K562 (cell line): ENCODE results near the gene RBMXL2. TPM values are rescaled to one million over a fixed set of nuclear protein-coding genes. Genes with fewer than 3 reads are reported as not detected.

ENCODE experiments used
- ATAC-seq: fragments of 200-7000 bp; cut with Tn5 transposase; 3 replicates; pipeline ENCODE4 v1.9.1; 2020; ENCODE audit warnings: moderate library complexity
- BruUV-seq: library from RNA; stranded (reverse); fragments of 400-500 nt; replicated peaks from 2 replicates; lab custom pipeline; 2021; lab: Mats Ljungman, UMichigan
- CTCF ChIA-PET: fragments of 300-600 bp; formaldehyde crosslinking; extraction: SDS; loops from one replicate; lab custom pipeline; 2021; ENCODE audit warnings: low intra/inter-chr PET ratio; lab: Yijun Ruan, JAX
- POLR2A ChIA-PET: fragments of 300-600, 350-650 bp; sonication (Branson Sonifier 250); formaldehyde crosslinking; extraction: SDS; loops from one replicate; lab custom pipeline; 2021; ENCODE audit warnings: antibody characterized with exemption, inconsistent platforms; lab: Yijun Ruan, JAX
- DNase-seq, 4 experiments: peaks; one replicate each; pipeline versions ENCODE4 v3.0.0 to v3.0.0-alpha.2; 2011 to 2018; ENCODE audit warnings: low spot score in 3 of 4, mixed read lengths in 3 of 4; ENCODE audit errors: extremely low read depth in 1 of 4
- FAIRE-seq: peaks from 2 replicates; lab custom pipeline; 2011; peaks lifted over from hg19 to GRCh38; lab: Jason Lieb, UNC
- H2AFZ ChIP-seq: 2 replicates; pipeline ENCODE4 v1.6.0; 2011; ENCODE audit warnings: low read depth, low read length, control low read depth, inconsistent platforms
- H3K27ac ChIP-seq: fragments of 200-600 bp; 3 replicates; pipeline ENCODE4 v1.8.0; 2011; ENCODE audit warnings: low read depth, mild to moderate bottlenecking, control low read depth, inconsistent platforms, low read length, moderate library complexity, mixed read lengths; ENCODE audit errors: extremely low read depth
- H3K27me3 ChIP-seq, 2 experiments: fragments of 300-600 bp in 1 of 2; 2 replicates in 1 of 2; 3 replicates in 1 of 2; pipeline versions ENCODE4 v1.6.0 to v1.8.0; 2011; ENCODE audit warnings: inconsistent platforms in 2 of 2, low read length in 2 of 2, mild to moderate bottlenecking in 1 of 2, mixed read lengths in 1 of 2, moderate library complexity in 1 of 2; ENCODE audit not compliant: control insufficient read depth in 2 of 2, insufficient read depth in 2 of 2
- H3K36me3 ChIP-seq: fragments of 300-600 bp; 3 replicates; pipeline ENCODE4 v1.8.0; 2011; ENCODE audit warnings: mild to moderate bottlenecking, low read length, inconsistent platforms; ENCODE audit not compliant: control insufficient read depth, insufficient read depth
- H3K4me1 ChIP-seq, 2 experiments: fragments of 200-600 bp in 1 of 2; replicated peaks in 1 of 2; 2 replicates in 1 of 2; 3 replicates in 1 of 2; pipeline versions ENCODE4 v1.5.1 to v1.8.0; 2011; ENCODE audit warnings: inconsistent platforms in 2 of 2, low read length in 2 of 2, mild to moderate bottlenecking in 1 of 2, mixed read lengths in 1 of 2, moderate library complexity in 1 of 2; ENCODE audit not compliant: control insufficient read depth in 2 of 2, insufficient read depth in 2 of 2
- H3K4me2 ChIP-seq: 2 replicates; pipeline ENCODE4 v1.6.1; 2011; ENCODE audit warnings: low read length, control low read depth, inconsistent platforms, mixed read lengths; ENCODE audit not compliant: insufficient read depth
- H3K4me3 ChIP-seq: fragments of 200-600 bp; sonication (generic), shearing (Covaris generic); 2 replicates; pipeline ENCODE4 v1.5.1; 2016; ENCODE audit warnings: control low read depth, inconsistent platforms
- H3K79me2 ChIP-seq: fragments of 200-600 bp; 3 replicates; pipeline ENCODE4 v1.8.0; 2011; ENCODE audit warnings: low read length, inconsistent platforms; ENCODE audit not compliant: control insufficient read depth, insufficient read depth
- H3K9ac ChIP-seq, 2 experiments: 2 replicates each; pipeline versions ENCODE4 v1.6.0 to v1.6.1; 2011; ENCODE audit warnings: low read depth in 2 of 2, low read length in 2 of 2, control low read depth in 1 of 2, inconsistent platforms in 1 of 2, mild to moderate bottlenecking in 1 of 2, mixed read lengths in 1 of 2; ENCODE audit not compliant: insufficient read depth in 1 of 2
- H3K9me1 ChIP-seq: one replicate; pipeline ENCODE4 v1.6.0; 2011; ENCODE audit warnings: inconsistent platforms, mild to moderate bottlenecking, low read length, moderate library complexity; ENCODE audit not compliant: control insufficient read depth, insufficient read depth
- H3K9me3 ChIP-seq: replicated peaks from 2 replicates; pipeline ENCODE4 v1.5.1; 2011; ENCODE audit warnings: low read depth, low read length, inconsistent platforms; ENCODE audit not compliant: control insufficient read depth, insufficient read depth
- H4K20me1 ChIP-seq: replicated peaks from 2 replicates; pipeline ENCODE4 v1.6.1; 2011; ENCODE audit warnings: low read length, inconsistent platforms, mixed read lengths; ENCODE audit not compliant: control insufficient read depth, insufficient read depth
- DMBX1 ChIP-seq: fragments of 250-450 bp; sonication (Bioruptor Pico); IDR thresholded peaks from 2 replicates; pipeline ENCODE4 v1.8.0; 2022; ENCODE audit warnings: inconsistent platforms, mild to moderate bottlenecking, moderate library complexity, borderline replicate concordance
- GABPB2 ChIP-seq: fragments of 250-450 bp; sonication (Bioruptor Pico); conservative IDR thresholded peaks from 2 replicates; pipeline ENCODE4 v1.5.1; 2021; ENCODE audit warnings: mild to moderate bottlenecking
- HOXB6 ChIP-seq: fragments of 250-450 bp; sonication (Bioruptor Pico); IDR thresholded peaks from 2 replicates; pipeline ENCODE4 v1.5.1; 2022; ENCODE audit warnings: mild to moderate bottlenecking, borderline replicate concordance
- MAFK ChIP-seq: IDR thresholded peaks from 2 replicates; pipeline ENCODE4 v1.6.1; 2011; ENCODE audit warnings: low read length, improper control_type of control experiment
- POLR2A ChIP-seq: fragments of 450-650 bp; conservative IDR thresholded peaks from 2 replicates; pipeline ENCODE4 v1.6.1; 2016
- POLR2B ChIP-seq: fragments of 450-650 bp; IDR thresholded peaks from 2 replicates; pipeline ENCODE4 v1.6.1; 2018; ENCODE audit warnings: low read depth; ENCODE audit not compliant: partially characterized antibody
- TARDBP ChIP-seq: fragments of 450-650 bp; IDR thresholded peaks from 2 replicates; pipeline ENCODE4 v1.6.1; 2016
- VEZF1 ChIP-seq: fragments of 200-800 bp; sonication (Bioruptor generic); IDR thresholded peaks from 2 replicates; pipeline ENCODE4 v1.6.1; 2017; ENCODE audit warnings: missing genetic modification characterization, missing compliant biosample characterization
- ZBTB17 ChIP-seq: fragments of 450-650 bp; formaldehyde crosslinking; IDR thresholded peaks from 2 replicates; pipeline ENCODE4 v1.4.0; 2020; ENCODE audit warnings: mild to moderate bottlenecking
- ZBTB9 ChIP-seq: fragments of 450-650 bp; formaldehyde crosslinking; IDR thresholded peaks from 2 replicates; pipeline ENCODE4 v1.4.0; 2020; ENCODE audit warnings: mild to moderate bottlenecking, moderate library complexity
- ZNF124 ChIP-seq: sonication (generic); formaldehyde crosslinking; IDR thresholded peaks from 2 replicates; pipeline ENCODE4 v1.8.1; 2022; ENCODE audit warnings: missing genetic modification reagents
- ZNF79 ChIP-seq: fragments of 250-450 bp; sonication (Bioruptor Pico); IDR thresholded peaks from 2 replicates; pipeline ENCODE4 v1.4.0; 2020; ENCODE audit warnings: low read depth, mild to moderate bottlenecking, moderate library complexity
- WGBS: fragments of 100-300 bp; shearing (Covaris generic); methylation state at CpG from one replicate; pipeline ENCODE4 v1.1.6; 2016; ENCODE audit warnings: low coverage, mixed read lengths; ENCODE audit not compliant: insufficient coverage; ENCODE audit errors: missing lambda C conversion rate; 5-methylcytosine and 5-hydroxymethylcytosine counted together
- in situ Hi-C: fragments of 300-500 bp; cut with MboI; formaldehyde crosslinking; loops from 4 replicates; pipeline ENCODE4 v1.15.0; 2018; ENCODE audit warnings: inconsistent platforms, mixed read lengths
- intact Hi-C: fragments of 100-400 bp; cut with micrococcal nuclease; formaldehyde crosslinking; loops from 2 replicates; pipeline ENCODE4 v1.14.2; 2022
- polyA plus RNA-seq, 8 experiments: library from polyadenylated mRNA; depleted of rRNA in 4 of 8; stranded (reverse) in 5 of 8; unstranded in 3 of 8; fragments of >200 nt; fragmentation: Nextera tagmentation in 2 of 8; fragmentation: Illumina TruSeq in 1 of 8; extraction: Ambion mirVana in 2 of 8; extraction: Trizol in 1 of 8; gene quantifications; 2 replicates each; pipeline versions ENCODE4 v1.2.1 to v1.2.3, GENCODE V29; 2011 to 2014; ENCODE audit warnings: inconsistent platforms in 1 of 8, missing spikeins in 1 of 8
- total RNA-seq, 7 experiments: library from RNA; depleted of rRNA in 6 of 7; stranded (reverse); fragments of >200 nt in 6 of 7; fragmentation: Illumina TruSeq in 2 of 7; extraction: Trizol in 2 of 7; gene quantifications; 2 replicates each; pipeline versions ENCODE4 v1.2.1 to v1.2.3, GENCODE V29; 2011 to 2021; ENCODE audit warnings: low replicate concordance in 1 of 7
- TF ChIP-seq, protein P1 (sequence below): sonication (generic); formaldehyde crosslinking; IDR thresholded peaks from 2 replicates; pipeline ENCODE4 v1.8.0; 2022; ENCODE audit warnings: missing genetic modification reagents, mild to moderate bottlenecking, borderline replicate concordance
- TF ChIP-seq, protein P2 (sequence below), 2 experiments: fragments of 150-350 bp in 1 of 2; IDR thresholded peaks; 2 replicates each; pipeline ENCODE4 v1.6.1; 2012 to 2016; ENCODE audit warnings: low read depth in 2 of 2, low read length in 2 of 2, mild to moderate bottlenecking in 1 of 2, moderate library complexity in 1 of 2

Gene RBMXL2
- total and polyA plus RNA-seq, 9 of the 15 experiments (the other 6 are each of a cell fraction or from before 2014, with no cell fraction given) = 0.07 to 0.45 (median 0.21) TPM; not detected in 3

GRCh38 chr11:7046474-7047175 lies 42.2 kb upstream of the RBMXL2 start:
- Histone ChIP-seq H3K4me2 (no peak overlapping the region), H3K27ac (no peak overlapping the region), H3K9me3 (no peaks in the 10 kb centered on the region), H3K79me2 (no peaks in the 10 kb centered on the region), H3K9ac (no peak overlapping the region), H3K27me3 (no peaks in the 10 kb centered on the region), H3K36me3 (no peaks in the 10 kb centered on the region), H2AFZ (no peak overlapping the region), H3K9me1 (no peaks in the 10 kb centered on the region), H3K4me3 (no peak overlapping the region), H4K20me1 (no peaks in the 10 kb centered on the region), H3K4me1 (no peaks in the 10 kb centered on the region; a peak in 1 of 5 replicates)
- in situ Hi-C loops (no loop called here), intact Hi-C loops (no loop called here)
- DNase-seq (no peak), ATAC-seq (no peak), FAIRE-seq (no peak)
- ChIA-PET CTCF (no interaction called here), POLR2A (interaction anchor here (0.6 to 0.9 kb wide), 2 partner anchors 16 to 59 kb away, joined by 3 read pairs; no protein-coding TSS in a partner anchor)
- no TSS peak for BruUV-seq
- WGBS = 4% methylated on average over 3 of the region's 3 CpGs
- TF ChIP-seq ZBTB17 (CRISPR knock-in tag) (no peak), TARDBP (no peak), MAFK (no peak), DMBX1 (CRISPR knock-in tag) (no peak), ZNF124 (CRISPR knock-in tag) (no peak), POLR2B (no peak), ZBTB9 (CRISPR knock-in tag) (no peak), ZNF79 (CRISPR knock-in tag) (no peak), VEZF1 (CRISPR knock-in tag) (no peak), HOXB6 (CRISPR knock-in tag) (no peak), GABPB2 (CRISPR knock-in tag) (no peak), POLR2A (no peak)
- TF ChIP-seq, protein P1, sequence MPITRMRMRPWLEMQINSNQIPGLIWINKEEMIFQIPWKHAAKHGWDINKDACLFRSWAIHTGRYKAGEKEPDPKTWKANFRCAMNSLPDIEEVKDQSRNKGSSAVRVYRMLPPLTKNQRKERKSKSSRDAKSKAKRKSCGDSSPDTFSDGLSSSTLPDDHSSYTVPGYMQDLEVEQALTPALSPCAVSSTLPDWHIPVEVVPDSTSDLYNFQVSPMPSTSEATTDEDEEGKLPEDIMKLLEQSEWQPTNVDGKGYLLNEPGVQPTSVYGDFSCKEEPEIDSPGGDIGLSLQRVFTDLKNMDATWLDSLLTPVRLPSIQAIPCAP = no peak
- TF ChIP-seq, protein P2, sequence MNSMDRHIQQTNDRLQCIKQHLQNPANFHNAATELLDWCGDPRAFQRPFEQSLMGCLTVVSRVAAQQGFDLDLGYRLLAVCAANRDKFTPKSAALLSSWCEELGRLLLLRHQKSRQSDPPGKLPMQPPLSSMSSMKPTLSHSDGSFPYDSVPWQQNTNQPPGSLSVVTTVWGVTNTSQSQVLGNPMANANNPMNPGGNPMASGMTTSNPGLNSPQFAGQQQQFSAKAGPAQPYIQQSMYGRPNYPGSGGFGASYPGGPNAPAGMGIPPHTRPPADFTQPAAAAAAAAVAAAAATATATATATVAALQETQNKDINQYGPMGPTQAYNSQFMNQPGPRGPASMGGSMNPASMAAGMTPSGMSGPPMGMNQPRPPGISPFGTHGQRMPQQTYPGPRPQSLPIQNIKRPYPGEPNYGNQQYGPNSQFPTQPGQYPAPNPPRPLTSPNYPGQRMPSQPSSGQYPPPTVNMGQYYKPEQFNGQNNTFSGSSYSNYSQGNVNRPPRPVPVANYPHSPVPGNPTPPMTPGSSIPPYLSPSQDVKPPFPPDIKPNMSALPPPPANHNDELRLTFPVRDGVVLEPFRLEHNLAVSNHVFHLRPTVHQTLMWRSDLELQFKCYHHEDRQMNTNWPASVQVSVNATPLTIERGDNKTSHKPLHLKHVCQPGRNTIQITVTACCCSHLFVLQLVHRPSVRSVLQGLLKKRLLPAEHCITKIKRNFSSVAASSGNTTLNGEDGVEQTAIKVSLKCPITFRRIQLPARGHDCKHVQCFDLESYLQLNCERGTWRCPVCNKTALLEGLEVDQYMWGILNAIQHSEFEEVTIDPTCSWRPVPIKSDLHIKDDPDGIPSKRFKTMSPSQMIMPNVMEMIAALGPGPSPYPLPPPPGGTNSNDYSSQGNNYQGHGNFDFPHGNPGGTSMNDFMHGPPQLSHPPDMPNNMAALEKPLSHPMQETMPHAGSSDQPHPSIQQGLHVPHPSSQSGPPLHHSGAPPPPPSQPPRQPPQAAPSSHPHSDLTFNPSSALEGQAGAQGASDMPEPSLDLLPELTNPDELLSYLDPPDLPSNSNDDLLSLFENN (IDR thresholded peaks at IDR 0.05; ENCODE audit: low read depth in 2 of 2, low read length in 2 of 2) = no peak
